Activated CD8-positive, alpha-beta T cell treated with anti-CD3 and anti-CD28 coated beads for 36 hours (primary cell): ENCODE results near the gene KIF7. TPM values are rescaled to one million over a fixed set of nuclear protein-coding genes. Genes with fewer than 3 reads are reported as not detected.

ENCODE experiments used
- ATAC-seq: fragments of 200-7000 bp; cut with Tn5 transposase; one replicate; pipeline ENCODE4 v1.10.0; 2021; ENCODE audit warnings: mild to moderate bottlenecking, moderate library complexity
- CTCF ChIA-PET: fragments of 350-600 bp; sonication (Branson Sonifier 250); formaldehyde crosslinking; loops from one replicate; lab custom pipeline; 2021; ENCODE audit warnings: antibody characterized with exemption; lab: Charles Lee
- POLR2A ChIA-PET: fragments of 350-600 bp; sonication (Branson Sonifier 250); formaldehyde crosslinking; loops from one replicate; lab custom pipeline; 2021; ENCODE audit warnings: antibody characterized with exemption; lab: Charles Lee
- DNase-seq: peaks from one replicate; pipeline ENCODE4 v3.0.0-alpha.2; 2020
- H3K27ac Mint-ChIP-seq: one replicate; pipeline ENCODE4 v1.8.0; 2021; ENCODE audit warnings: mild to moderate bottlenecking, mixed read lengths
- H3K27me3 Mint-ChIP-seq: one replicate; pipeline ENCODE4 v1.8.0; 2021; ENCODE audit warnings: mixed read lengths
- H3K36me3 Mint-ChIP-seq: one replicate; pipeline ENCODE4 v1.8.0; 2021; ENCODE audit warnings: low read depth, mixed read lengths
- H3K4me1 Mint-ChIP-seq: one replicate; pipeline ENCODE4 v1.8.0; 2021; ENCODE audit warnings: low read depth, mixed read lengths
- H3K4me3 Mint-ChIP-seq: one replicate; pipeline ENCODE4 v1.8.0; 2021; ENCODE audit warnings: mild to moderate bottlenecking, moderate library complexity, mixed read lengths
- H3K9me3 Mint-ChIP-seq: one replicate; pipeline ENCODE4 v1.8.0; 2021; ENCODE audit warnings: mixed read lengths
- CTCF ChIP-seq: fragments of 200-600 bp; IDR thresholded peaks from one replicate; pipeline ENCODE4 v1.8.0; 2022; ENCODE audit warnings: antibody characterized with exemption, mild to moderate bottlenecking
- intact Hi-C: fragments of 100-400 bp; cut with micrococcal nuclease; formaldehyde crosslinking; loops from one replicate; pipeline ENCODE4 v1.10.0; 2022
- total RNA-seq, 2 experiments: library from RNA; stranded (reverse); gene quantifications; one replicate each; pipeline ENCODE4 v1.2.3, GENCODE V29; 2021

Gene KIF7
- total RNA-seq, 2 experiments from 2014 or later = 2.7 to 3.7 TPM

- Mint-ChIP-seq H3K36me3 (peaks cover 43% of the 10 kb centered on the region), H3K4me1 (peaks cover 5% of the 10 kb centered on the region)
- CTCF ChIA-PET = no interaction called here
These were observed 21.7 kb downstream of the KIF7 start for GRCh38 chr15:89633585-89633984.

GRCh38 chr15:89632563-89633430, 22.5 kb downstream of the KIF7 start:
- ATAC-seq (no peak), DNase-seq (no peak)
- H3K4me3 Mint-ChIP-seq = no peak overlapping the region
- H3K36me3 Mint-ChIP-seq = peaks cover 46% of the 10 kb centered on the region
- CTCF ChIA-PET = no interaction called here
- POLR2A ChIA-PET = no interaction called here
- H3K4me1 Mint-ChIP-seq = peaks cover 5% of the 10 kb centered on the region
- H3K27ac Mint-ChIP-seq = no peak overlapping the region
- no peak for TF ChIP-seq CTCF
- H3K9me3 Mint-ChIP-seq = no peaks in the 10 kb centered on the region
- intact Hi-C loops = no loop called here
- no peaks in the 10 kb centered on the region for H3K27me3 Mint-ChIP-seq

More at GRCh38 chr15:89633585-89633984, 21.7 kb downstream of the KIF7 start:
- H3K9me3 Mint-ChIP-seq = no peaks in the 10 kb centered on the region
- DNase-seq = no peak
- ATAC-seq = no peak
- intact Hi-C loops = no loop called here
- POLR2A ChIA-PET = no interaction called here
- no peaks in the 10 kb centered on the region for H3K27me3 Mint-ChIP-seq
- no peak for TF ChIP-seq CTCF
- no peak overlapping the region for H3K27ac Mint-ChIP-seq
- no peak overlapping the region for H3K4me3 Mint-ChIP-seq

- no peak for TF ChIP-seq CTCF
- peaks cover 5% of the 10 kb centered on the region for H3K4me1 Mint-ChIP-seq
- no peak overlapping the region for H3K27ac Mint-ChIP-seq
- CTCF ChIA-PET = no interaction called here
- peaks cover 54% of the 10 kb centered on the region for H3K36me3 Mint-ChIP-seq
- no peaks in the 10 kb centered on the region for H3K9me3 Mint-ChIP-seq
- intact Hi-C loops = no loop called here
- DNase-seq (no peak), ATAC-seq (no peak)
- no peaks in the 10 kb centered on the region for H3K27me3 Mint-ChIP-seq
- POLR2A ChIA-PET = no interaction called here
- no peak overlapping the region for H3K4me3 Mint-ChIP-seq
These were observed 23.4 kb downstream of the KIF7 start for GRCh38 chr15:89631902-89632264.

GRCh38 chr15:89630974-89631901, 24.0 kb downstream of the KIF7 start:
- no peak overlapping the region for H3K27ac Mint-ChIP-seq
- ATAC-seq = no peak
- ChIA-PET CTCF (no interaction called here), POLR2A (interaction anchor here (1.0 kb wide), 1 partner anchor 30 kb away, joined by 3 read pairs; no protein-coding TSS in a partner anchor)
- no peak for TF ChIP-seq CTCF
- no peaks in the 10 kb centered on the region for H3K9me3 Mint-ChIP-seq
- H3K36me3 Mint-ChIP-seq = peaks cover 56% of the 10 kb centered on the region
- no peak for DNase-seq
- intact Hi-C loops = no loop called here
- no peak overlapping the region for H3K4me3 Mint-ChIP-seq
- peaks cover 5% of the 10 kb centered on the region for H3K4me1 Mint-ChIP-seq
- no peaks in the 10 kb centered on the region for H3K27me3 Mint-ChIP-seq
